GM12892 (cell line): ENCODE measurements around the gene TAS1R2.
"Not testable (repeated sequence)": the region's sequence is repeated elsewhere in the genome, so short reads cannot be mapped to it uniquely, and the experiment has no call there.

Experiments
- DNase-seq: peaks from one replicate; pipeline ENCODE4 v3.0.0; 2011; ENCODE audit not compliant: insufficient read length
- FAIRE-seq: peaks from 2 replicates; lab custom pipeline; 2011; peaks lifted over from hg19 to GRCh38; lab: Jason Lieb, UNC
- POLR2A ChIP-seq: IDR thresholded peaks from 2 replicates; pipeline ENCODE4 v1.6.1; 2011; ENCODE audit warnings: low read depth, low read length, control low read depth
- POLR2AphosphoS5 ChIP-seq: IDR thresholded peaks from 2 replicates; pipeline ENCODE4 v1.6.1; 2011; ENCODE audit warnings: low read depth, low read length, control low read depth
- TAF1 ChIP-seq: IDR thresholded peaks from 2 replicates; pipeline ENCODE4 v1.6.1; 2011; ENCODE audit warnings: low read depth, mild to moderate bottlenecking, control low read depth, low read length, borderline replicate concordance

The TAS1R2 gene

GRCh38 chr1:18895317-18895716 is 35.9 kb upstream of the TAS1R2 start:
- FAIRE-seq (no peak), DNase-seq (no peak)
- TF ChIP-seq POLR2AphosphoS5, result no peak
- TF ChIP-seq TAF1, result no peak
- no peak for TF ChIP-seq POLR2A

GRCh38 chr1:18893120-18893519 is 33.7 kb upstream of the TAS1R2 start:
- TF ChIP-seq TAF1 (no peak), POLR2AphosphoS5 (no peak), POLR2A (no peak)
- no peak for FAIRE-seq
- DNase-seq, result no peak

- not testable (repeated sequence) for FAIRE-seq, DNase-seq
These were observed 32.4 kb upstream of the TAS1R2 start for GRCh38 chr1:18891858-18892257.

- FAIRE-seq (no peak), DNase-seq (no peak)
- no peak for TF ChIP-seq POLR2A
These were observed 31.9 kb upstream of the TAS1R2 start for GRCh38 chr1:18891426-18891780.

GRCh38 chr1:18890706-18891425 is 31.4 kb upstream of the TAS1R2 start:
- TF ChIP-seq POLR2AphosphoS5, result no peak
- FAIRE-seq (no peak), DNase-seq (no peak)

GRCh38 chr1:18886003-18886335 is 26.5 kb upstream of the TAS1R2 start:
- FAIRE-seq (no peak), DNase-seq (no peak)
- TF ChIP-seq POLR2AphosphoS5 (no peak), TAF1 (no peak), POLR2A (no peak)

- no peak for TF ChIP-seq POLR2A
- TF ChIP-seq TAF1, result no peak
- TF ChIP-seq POLR2AphosphoS5, result no peak
- FAIRE-seq, result no peak
- DNase-seq, result no peak
These were observed 26.0 kb upstream of the TAS1R2 start for GRCh38 chr1:18885311-18886002.

GRCh38 chr1:18884727-18885126 is 25.3 kb upstream of the TAS1R2 start:
- no peak for DNase-seq
- no peak for FAIRE-seq
- TF ChIP-seq POLR2A, result no peak
- no peak for TF ChIP-seq TAF1
- no peak for TF ChIP-seq POLR2AphosphoS5

- FAIRE-seq (no peak), DNase-seq (no peak)
- TF ChIP-seq TAF1 (no peak), POLR2AphosphoS5 (no peak), POLR2A (no peak)
These were observed 24.9 kb upstream of the TAS1R2 start for GRCh38 chr1:18884419-18884717.

- DNase-seq (peak; percentile 66), FAIRE-seq (peak; percentile 85)
- no peak for TF ChIP-seq POLR2A
- TF ChIP-seq TAF1, result no peak
- TF ChIP-seq POLR2AphosphoS5, result no peak
These were observed 24.4 kb upstream of the TAS1R2 start for GRCh38 chr1:18883636-18884418.

- no peak for FAIRE-seq
- no peak for TF ChIP-seq POLR2AphosphoS5
- TF ChIP-seq TAF1, result no peak
- TF ChIP-seq POLR2A, result no peak
These were observed 23.6 kb upstream of the TAS1R2 start for GRCh38 chr1:18883079-18883478.

GRCh38 chr1:18882486-18882885 is 23.0 kb upstream of the TAS1R2 start:
- DNase-seq, result no peak
- no peak for FAIRE-seq
- TF ChIP-seq POLR2AphosphoS5, result no peak
- no peak for TF ChIP-seq POLR2A
- no peak for TF ChIP-seq TAF1

More at GRCh38 chr1:18883079-18883478, 23.6 kb upstream of the TAS1R2 start:
- no peak for DNase-seq
